ENCODE measurements around the gene C6orf141. TPM values are rescaled to one million over a fixed set of nuclear protein-coding genes. Genes with fewer than 3 reads are reported as not detected.

The C6orf141 gene
- total RNA-seq, 1 experiment from 2014 or later = 31.6 TPM

DNA sequence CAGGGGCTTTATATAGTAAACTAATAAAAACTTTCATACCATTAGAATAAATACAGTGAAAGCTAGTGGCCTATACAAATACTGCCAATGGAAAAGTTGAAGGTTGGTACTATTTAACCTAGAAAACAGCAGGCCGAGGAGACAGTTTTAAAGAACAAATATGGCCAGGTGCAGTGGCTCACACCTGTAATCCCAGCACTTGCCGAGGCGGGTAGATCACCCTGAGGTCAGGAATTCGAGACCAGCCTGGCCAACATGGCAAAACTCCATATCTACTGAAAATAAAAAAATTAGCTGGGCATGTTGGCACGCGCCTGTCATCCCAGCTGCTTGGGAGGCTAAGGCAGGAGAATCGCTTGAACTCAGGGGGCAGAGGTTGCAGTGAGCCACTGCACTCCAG is 25.9 kb upstream of the C6orf141 start:
- H3K36me3 ChIP-seq (ENCODE audit: control insufficient read depth in 1 of 2, insufficient read depth in 2 of 2, low read length in 2 of 2) = no peaks in the 10 kb centered on the region
- ATAC-seq = no peak
- H3K27me3 ChIP-seq (ENCODE audit: insufficient read depth, low read length) = no peaks in the 10 kb centered on the region
- H3K4me3 ChIP-seq (replicated peaks in 1 of 2; ENCODE audit: low read depth in 1 of 2, low read length in 2 of 2) = no peak overlapping the region
- ChIA-PET POLR2A (no interaction called here), CTCF (interaction anchor here (1.0 kb wide), 1 partner anchor 8 kb away, joined by 3 read pairs; no protein-coding TSS in a partner anchor), RAD21 (ENCODE audit: low non-redundant PET in 1 of 2, low total read pairs in 2 of 2, uncharacterized antibody in 2 of 2, unreplicated experiment in 2 of 2) (no interaction called here)
- no peaks in the 10 kb centered on the region for H3K9me3 ChIP-seq (ENCODE audit: control insufficient read depth in 1 of 2, insufficient read depth in 1 of 2, low read depth in 1 of 2, low read length in 2 of 2)
- H3K9me2 ChIP-seq (ENCODE audit: insufficient read depth) = no peaks in the 10 kb centered on the region
- no peak overlapping the region for H2AFZ ChIP-seq (ENCODE audit: low read depth, low read length, poor library complexity, severe bottlenecking)
- H3K4me2 ChIP-seq (ENCODE audit: low read length) = no peak overlapping the region
- no peaks in the 10 kb centered on the region for H3K79me2 ChIP-seq (ENCODE audit: insufficient read depth, low read length)
- H3K27ac ChIP-seq (ENCODE audit: low read depth, low read length) = no peak overlapping the region
- TF ChIP-seq ZNF274 (IDR thresholded peaks at IDR 0.05; ENCODE audit: low read depth, low read length) (no peak), SIN3A (IDR thresholded peaks at IDR 0.05; ENCODE audit: low read depth) (no peak), EZH2 (IDR thresholded peaks at IDR 0.05) (no peak), SRF (IDR thresholded peaks at IDR 0.05; ENCODE audit: low read depth) (no peak), SP1 (IDR thresholded peaks at IDR 0.05; ENCODE audit: low read depth) (no peak), ELF1 (IDR thresholded peaks at IDR 0.05; ENCODE audit: borderline replicate concordance, low read depth) (no peak), JUND (IDR thresholded peaks at IDR 0.05) (no peak), FOSL1 (IDR thresholded peaks at IDR 0.05; ENCODE audit: low read depth) (no peak), TCF7L2 (IDR thresholded peaks at IDR 0.05; ENCODE audit: borderline replicate concordance, extremely low read depth, insufficient read depth, insufficient read length) (no peak), CEBPB (IDR thresholded peaks at IDR 0.05; ENCODE audit: low read depth) (no peak), YY1 (IDR thresholded peaks at IDR 0.05; ENCODE audit: extremely low read depth, insufficient replicate concordance, low read depth, low read length) (no peak), POLR2A (IDR thresholded peaks at IDR 0.05; ENCODE audit: borderline replicate concordance, extremely low read depth, insufficient read depth, insufficient read length) (no peak), RAD21 (IDR thresholded peaks at IDR 0.05; ENCODE audit: low read depth) (no peak), EZH2phosphoT487 (IDR thresholded peaks at IDR 0.05; ENCODE audit: borderline replicate concordance) (no peak), EGR1 (IDR thresholded peaks at IDR 0.05; ENCODE audit: low read depth) (no peak)
- TF ChIP-seq, protein P1, sequence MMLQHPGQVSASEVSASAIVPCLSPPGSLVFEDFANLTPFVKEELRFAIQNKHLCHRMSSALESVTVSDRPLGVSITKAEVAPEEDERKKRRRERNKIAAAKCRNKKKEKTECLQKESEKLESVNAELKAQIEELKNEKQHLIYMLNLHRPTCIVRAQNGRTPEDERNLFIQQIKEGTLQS (IDR thresholded peaks at IDR 0.05) = no peak
- TF ChIP-seq, protein P2, sequence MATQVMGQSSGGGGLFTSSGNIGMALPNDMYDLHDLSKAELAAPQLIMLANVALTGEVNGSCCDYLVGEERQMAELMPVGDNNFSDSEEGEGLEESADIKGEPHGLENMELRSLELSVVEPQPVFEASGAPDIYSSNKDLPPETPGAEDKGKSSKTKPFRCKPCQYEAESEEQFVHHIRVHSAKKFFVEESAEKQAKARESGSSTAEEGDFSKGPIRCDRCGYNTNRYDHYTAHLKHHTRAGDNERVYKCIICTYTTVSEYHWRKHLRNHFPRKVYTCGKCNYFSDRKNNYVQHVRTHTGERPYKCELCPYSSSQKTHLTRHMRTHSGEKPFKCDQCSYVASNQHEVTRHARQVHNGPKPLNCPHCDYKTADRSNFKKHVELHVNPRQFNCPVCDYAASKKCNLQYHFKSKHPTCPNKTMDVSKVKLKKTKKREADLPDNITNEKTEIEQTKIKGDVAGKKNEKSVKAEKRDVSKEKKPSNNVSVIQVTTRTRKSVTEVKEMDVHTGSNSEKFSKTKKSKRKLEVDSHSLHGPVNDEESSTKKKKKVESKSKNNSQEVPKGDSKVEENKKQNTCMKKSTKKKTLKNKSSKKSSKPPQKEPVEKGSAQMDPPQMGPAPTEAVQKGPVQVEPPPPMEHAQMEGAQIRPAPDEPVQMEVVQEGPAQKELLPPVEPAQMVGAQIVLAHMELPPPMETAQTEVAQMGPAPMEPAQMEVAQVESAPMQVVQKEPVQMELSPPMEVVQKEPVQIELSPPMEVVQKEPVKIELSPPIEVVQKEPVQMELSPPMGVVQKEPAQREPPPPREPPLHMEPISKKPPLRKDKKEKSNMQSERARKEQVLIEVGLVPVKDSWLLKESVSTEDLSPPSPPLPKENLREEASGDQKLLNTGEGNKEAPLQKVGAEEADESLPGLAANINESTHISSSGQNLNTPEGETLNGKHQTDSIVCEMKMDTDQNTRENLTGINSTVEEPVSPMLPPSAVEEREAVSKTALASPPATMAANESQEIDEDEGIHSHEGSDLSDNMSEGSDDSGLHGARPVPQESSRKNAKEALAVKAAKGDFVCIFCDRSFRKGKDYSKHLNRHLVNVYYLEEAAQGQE (IDR thresholded peaks at IDR 0.05; ENCODE audit: low read depth) = no peak
- TF ChIP-seq, protein P3, sequence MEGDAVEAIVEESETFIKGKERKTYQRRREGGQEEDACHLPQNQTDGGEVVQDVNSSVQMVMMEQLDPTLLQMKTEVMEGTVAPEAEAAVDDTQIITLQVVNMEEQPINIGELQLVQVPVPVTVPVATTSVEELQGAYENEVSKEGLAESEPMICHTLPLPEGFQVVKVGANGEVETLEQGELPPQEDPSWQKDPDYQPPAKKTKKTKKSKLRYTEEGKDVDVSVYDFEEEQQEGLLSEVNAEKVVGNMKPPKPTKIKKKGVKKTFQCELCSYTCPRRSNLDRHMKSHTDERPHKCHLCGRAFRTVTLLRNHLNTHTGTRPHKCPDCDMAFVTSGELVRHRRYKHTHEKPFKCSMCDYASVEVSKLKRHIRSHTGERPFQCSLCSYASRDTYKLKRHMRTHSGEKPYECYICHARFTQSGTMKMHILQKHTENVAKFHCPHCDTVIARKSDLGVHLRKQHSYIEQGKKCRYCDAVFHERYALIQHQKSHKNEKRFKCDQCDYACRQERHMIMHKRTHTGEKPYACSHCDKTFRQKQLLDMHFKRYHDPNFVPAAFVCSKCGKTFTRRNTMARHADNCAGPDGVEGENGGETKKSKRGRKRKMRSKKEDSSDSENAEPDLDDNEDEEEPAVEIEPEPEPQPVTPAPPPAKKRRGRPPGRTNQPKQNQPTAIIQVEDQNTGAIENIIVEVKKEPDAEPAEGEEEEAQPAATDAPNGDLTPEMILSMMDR (IDR thresholded peaks at IDR 0.05 in 2 of 3, conservative IDR thresholded peaks at IDR 0.05 in 1 of 3; ENCODE audit: borderline replicate concordance in 1 of 3, insufficient read depth in 1 of 3, low read depth in 2 of 3, low read length in 2 of 3) = no peak
- TF ChIP-seq, protein P4, sequence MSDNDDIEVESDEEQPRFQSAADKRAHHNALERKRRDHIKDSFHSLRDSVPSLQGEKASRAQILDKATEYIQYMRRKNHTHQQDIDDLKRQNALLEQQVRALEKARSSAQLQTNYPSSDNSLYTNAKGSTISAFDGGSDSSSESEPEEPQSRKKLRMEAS (IDR thresholded peaks at IDR 0.05) = no peak
- intact Hi-C loops (cut with micrococcal nuclease) = no loop called here
- no peaks in the 10 kb centered on the region for H4K20me1 ChIP-seq (ENCODE audit: insufficient read depth)
- H3K4me1 ChIP-seq (ENCODE audit: control insufficient read depth in 1 of 2, insufficient read depth in 2 of 2, low read length in 2 of 2) = no peaks in the 10 kb centered on the region
- no TSS peak for BruUV-seq (replicated peaks)
- no peak overlapping the region for H3K9ac ChIP-seq (ENCODE audit: low read length)
- no peak for DNase-seq (ENCODE audit: low read depth, low spot score)

All from HCT116 (cell line).